HG02678 (cell line): ENCODE measurements around the gene UBE2E2.
A peak's percentile ranks its signal among the peaks of the same experiment; 100 is the strongest.
"Not testable (repeated sequence)": the region's sequence is repeated elsewhere in the genome, so short reads cannot be mapped to it uniquely, and the experiment has no call there.

ENCODE experiments used
- ATAC-seq: cut with Tn5 transposase; IDR thresholded peaks from one replicate; pipeline ENCODE4 v1.9.1; 2021; ENCODE audit warnings: mild to moderate bottlenecking, moderate library complexity; ENCODE audit not compliant: unreplicated experiment

UBE2E2 gene

GRCh38 chr3:23320586-23321570 is 117.8 kb downstream of the UBE2E2 start:
- ATAC-seq: no peak

GRCh38 chr3:23324745-23325144 is 121.6 kb downstream of the UBE2E2 start:
- peak; percentile 52 for ATAC-seq

- ATAC-seq: peak; percentile 62
Observed at GRCh38 chr3:23325466-23326065, 122.4 kb downstream of the UBE2E2 start.

GRCh38 chr3:23329471-23330105 is 126.5 kb downstream of the UBE2E2 start:
- no peak for ATAC-seq

GRCh38 chr3:23330568-23330967 is 127.4 kb downstream of the UBE2E2 start:
- no peak for ATAC-seq

- ATAC-seq: no peak
Observed at GRCh38 chr3:23331141-23331935, 128.2 kb downstream of the UBE2E2 start.

GRCh38 chr3:23333633-23334032 is 130.5 kb downstream of the UBE2E2 start:
- ATAC-seq: no peak

GRCh38 chr3:23336853-23337252 is 133.7 kb downstream of the UBE2E2 start:
- not testable (repeated sequence) for ATAC-seq

GRCh38 chr3:23341147-23341838 is 138.2 kb downstream of the UBE2E2 start:
- ATAC-seq: peak; percentile 67

- ATAC-seq: no peak
Observed at GRCh38 chr3:23342343-23342742, 139.2 kb downstream of the UBE2E2 start.

GRCh38 chr3:23343509-23343908 is 140.4 kb downstream of the UBE2E2 start:
- ATAC-seq: no peak

GRCh38 chr3:23344886-23345285 is 141.8 kb downstream of the UBE2E2 start:
- no peak for ATAC-seq

GRCh38 chr3:23349444-23349843 is 146.3 kb downstream of the UBE2E2 start:
- not testable (repeated sequence) for ATAC-seq

GRCh38 chr3:23356169-23356568 is 153.0 kb downstream of the UBE2E2 start:
- ATAC-seq: no peak

GRCh38 chr3:23356923-23357322 is 153.8 kb downstream of the UBE2E2 start:
- no peak for ATAC-seq

GRCh38 chr3:23359116-23359515 is 156.0 kb downstream of the UBE2E2 start:
- no peak for ATAC-seq

GRCh38 chr3:23365066-23365465 is 161.9 kb downstream of the UBE2E2 start:
- ATAC-seq: no peak

GRCh38 chr3:23368731-23369130 is 165.6 kb downstream of the UBE2E2 start:
- ATAC-seq: no peak

GRCh38 chr3:23372285-23372684 is 169.2 kb downstream of the UBE2E2 start:
- ATAC-seq: no peak
